ENCODE measurements around the gene CCDC185.

CCDC185 gene

DNA sequence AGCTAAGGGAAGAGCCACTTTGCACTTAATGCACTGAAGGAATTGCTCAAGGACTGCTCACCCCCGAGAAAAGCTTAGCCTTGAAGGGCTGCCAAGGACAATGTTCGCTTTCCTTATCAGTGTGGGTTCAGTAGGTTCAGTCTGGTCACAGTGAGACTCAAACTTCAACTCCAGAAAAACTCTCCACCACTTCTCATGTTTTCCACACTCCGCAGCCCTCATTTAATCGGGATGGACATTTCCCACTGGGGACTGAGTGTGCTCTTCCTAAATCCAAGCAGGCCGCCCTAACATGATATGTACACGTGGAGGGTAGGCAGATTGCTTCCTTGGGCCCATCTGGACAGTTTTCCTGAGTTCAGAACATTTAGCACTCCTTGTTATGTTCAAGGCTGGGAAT is 48.7 kb upstream of the CCDC185 start:
- Histone ChIP-seq H3K4me1 (ENCODE audit: control insufficient read depth, insufficient read depth, low read length) (no peaks in the 10 kb centered on the region), H3K9me3 (ENCODE audit: control insufficient read depth, insufficient read depth, low read depth, low read length) (no peaks in the 10 kb centered on the region), H3K27ac (ENCODE audit: extremely low read depth, low read depth, low read length) (no peak overlapping the region), H3K4me3 (ENCODE audit: low read depth, low read length) (no peak overlapping the region), H3K36me3 (ENCODE audit: control insufficient read depth in 2 of 2, insufficient read depth in 1 of 2, low read length in 2 of 2) (no peaks in the 10 kb centered on the region)
- CTCF ChIA-PET, result interaction anchor here (0.7 to 1.2 kb wide), 2 partner anchors 202 to 1525 kb away, joined by 3 read pairs; no protein-coding TSS in a partner anchor
- POLR2A ChIA-PET, result no interaction called here
- TF ChIP-seq ZXDB (tag by site-specific recombination; IDR thresholded peaks at IDR 0.05), result no peak
- TF ChIP-seq BCL11A (tag by site-specific recombination; IDR thresholded peaks at IDR 0.05; ENCODE audit: low read depth), result no peak

DNA sequence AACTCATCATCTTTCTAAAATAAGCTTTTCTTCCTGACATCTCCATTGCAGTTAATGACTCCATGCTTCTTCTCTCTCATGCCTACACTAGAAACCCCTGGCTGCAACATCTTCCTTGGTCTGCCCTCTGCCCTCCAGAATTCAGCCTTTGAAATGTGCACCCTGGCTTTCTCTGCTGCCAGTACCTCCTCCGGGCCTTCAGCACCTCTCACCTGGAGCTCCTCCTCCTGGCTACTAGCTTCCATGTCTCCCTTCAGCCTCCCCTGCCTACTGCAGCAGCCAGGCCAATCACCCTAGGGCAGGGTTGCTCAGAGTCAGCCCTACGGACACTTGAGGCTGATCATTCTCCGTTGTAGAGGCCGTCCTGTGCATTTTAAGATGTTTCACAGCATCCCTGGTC is 47.5 kb upstream of the CCDC185 start:
- Histone ChIP-seq H3K27ac (ENCODE audit: extremely low read depth, low read depth, low read length) (no peak overlapping the region), H3K4me3 (ENCODE audit: low read depth, low read length) (no peak overlapping the region), H3K9me3 (ENCODE audit: control insufficient read depth, insufficient read depth, low read depth, low read length) (no peaks in the 10 kb centered on the region), H3K4me1 (ENCODE audit: control insufficient read depth, insufficient read depth, low read length) (no peaks in the 10 kb centered on the region), H3K36me3 (ENCODE audit: control insufficient read depth in 2 of 2, insufficient read depth in 1 of 2, low read length in 2 of 2) (no peaks in the 10 kb centered on the region)
- ChIA-PET POLR2A (no interaction called here), CTCF (no interaction called here)
- TF ChIP-seq ZNF514 (tag by site-specific recombination; IDR thresholded peaks at IDR 0.05) (no peak), ZFP37 (tag by site-specific recombination; IDR thresholded peaks at IDR 0.05) (no peak), ZNF843 (tag by site-specific recombination; IDR thresholded peaks at IDR 0.05) (no peak), ZNF274 (IDR thresholded peaks at IDR 0.05; ENCODE audit: low read length) (no peak), ZNF274 (tag by site-specific recombination; IDR thresholded peaks at IDR 0.05; ENCODE audit: borderline replicate concordance) (no peak), ZNF768 (tag by site-specific recombination; IDR thresholded peaks at IDR 0.05) (no peak), ZXDB (tag by site-specific recombination; IDR thresholded peaks at IDR 0.05) (no peak), ZNF37A (tag by site-specific recombination; IDR thresholded peaks at IDR 0.05) (no peak), TRIM28 (IDR thresholded peaks at IDR 0.05; ENCODE audit: borderline replicate concordance, low read length) (no peak), ZFHX2 (tag by site-specific recombination; conservative IDR thresholded peaks at IDR 0.05) (no peak), TCF7L2 (IDR thresholded peaks at IDR 0.05; ENCODE audit: borderline replicate concordance, low read depth, low read length) (no peak), ZNF175 (tag by site-specific recombination; IDR thresholded peaks at IDR 0.05) (no peak), SP7 (tag by site-specific recombination; IDR thresholded peaks at IDR 0.05) (no peak), HOXA7 (CRISPR knock-in tag; IDR thresholded peaks at IDR 0.05; ENCODE audit: borderline replicate concordance) (no peak)
- TF ChIP-seq, protein P1, sequence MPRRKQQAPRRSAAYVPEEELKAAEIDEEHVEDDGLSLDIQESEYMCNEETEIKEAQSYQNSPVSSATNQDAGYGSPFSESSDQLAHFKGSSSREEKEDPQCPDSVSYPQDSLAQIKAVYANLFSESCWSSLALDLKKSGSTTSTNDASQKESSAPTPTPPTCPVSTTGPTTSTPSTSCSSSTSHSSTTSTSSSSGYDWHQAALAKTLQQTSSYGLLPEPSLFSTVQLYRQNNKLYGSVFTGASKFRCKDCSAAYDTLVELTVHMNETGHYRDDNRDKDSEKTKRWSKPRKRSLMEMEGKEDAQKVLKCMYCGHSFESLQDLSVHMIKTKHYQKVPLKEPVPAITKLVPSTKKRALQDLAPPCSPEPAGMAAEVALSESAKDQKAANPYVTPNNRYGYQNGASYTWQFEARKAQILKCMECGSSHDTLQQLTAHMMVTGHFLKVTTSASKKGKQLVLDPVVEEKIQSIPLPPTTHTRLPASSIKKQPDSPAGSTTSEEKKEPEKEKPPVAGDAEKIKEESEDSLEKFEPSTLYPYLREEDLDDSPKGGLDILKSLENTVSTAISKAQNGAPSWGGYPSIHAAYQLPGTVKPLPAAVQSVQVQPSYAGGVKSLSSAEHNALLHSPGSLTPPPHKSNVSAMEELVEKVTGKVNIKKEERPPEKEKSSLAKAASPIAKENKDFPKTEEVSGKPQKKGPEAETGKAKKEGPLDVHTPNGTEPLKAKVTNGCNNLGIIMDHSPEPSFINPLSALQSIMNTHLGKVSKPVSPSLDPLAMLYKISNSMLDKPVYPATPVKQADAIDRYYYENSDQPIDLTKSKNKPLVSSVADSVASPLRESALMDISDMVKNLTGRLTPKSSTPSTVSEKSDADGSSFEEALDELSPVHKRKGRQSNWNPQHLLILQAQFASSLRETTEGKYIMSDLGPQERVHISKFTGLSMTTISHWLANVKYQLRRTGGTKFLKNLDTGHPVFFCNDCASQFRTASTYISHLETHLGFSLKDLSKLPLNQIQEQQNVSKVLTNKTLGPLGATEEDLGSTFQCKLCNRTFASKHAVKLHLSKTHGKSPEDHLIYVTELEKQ (tag by site-specific recombination; IDR thresholded peaks at IDR 0.05; ENCODE audit: borderline replicate concordance), result no peak

DNA sequence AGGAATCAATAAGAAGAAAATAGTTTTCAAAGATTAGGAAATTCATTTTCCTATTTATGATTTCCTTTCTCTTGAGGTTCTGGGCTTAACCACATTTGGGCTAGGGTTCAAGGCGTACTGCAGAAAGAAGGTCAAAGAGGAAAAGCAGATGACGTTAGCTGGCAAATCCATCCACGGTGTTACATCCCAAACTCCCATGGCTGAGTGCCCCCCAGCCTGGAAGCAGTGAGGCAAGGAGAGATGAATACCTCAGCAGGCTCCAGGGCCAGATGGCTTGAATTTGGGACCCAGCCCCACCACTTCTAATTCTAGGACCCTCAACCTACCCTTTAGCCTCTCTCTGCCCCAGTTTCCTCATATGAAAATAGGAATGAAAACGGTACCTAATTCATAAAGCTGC is 46.9 kb upstream of the CCDC185 start:
- Histone ChIP-seq H3K9me3 (ENCODE audit: control insufficient read depth, insufficient read depth, low read depth, low read length) (no peaks in the 10 kb centered on the region), H3K4me1 (ENCODE audit: control insufficient read depth, insufficient read depth, low read length) (no peaks in the 10 kb centered on the region), H3K27ac (ENCODE audit: extremely low read depth, low read depth, low read length) (no peak overlapping the region), H3K36me3 (ENCODE audit: control insufficient read depth in 2 of 2, insufficient read depth in 1 of 2, low read length in 2 of 2) (no peaks in the 10 kb centered on the region), H3K4me3 (ENCODE audit: low read depth, low read length) (no peak overlapping the region)
- ChIA-PET CTCF (interaction anchor here (0.6 kb wide), 1 partner anchor 311 kb away, joined by 5 read pairs; no protein-coding TSS in a partner anchor), POLR2A (interaction anchor here (1.5 kb wide), 1 partner anchor 17 kb away, joined by 3 read pairs; the partner anchor contains the start of gene SUSD4)
- TF ChIP-seq ZNF302 (tag by site-specific recombination; IDR thresholded peaks at IDR 0.05; ENCODE audit: low read depth) (no peak), ZNF501 (tag by site-specific recombination; IDR thresholded peaks at IDR 0.05) (no peak), ZNF433 (tag by site-specific recombination; IDR thresholded peaks at IDR 0.05; ENCODE audit: low read depth) (no peak), MEIS1 (CRISPR knock-in tag; IDR thresholded peaks at IDR 0.05; ENCODE audit: borderline replicate concordance) (no peak)

Data from HEK293 (cell line).